Prostate gland (tissue), 2 donors: ENCODE data around the gene FCGR3A.
"Not testable (repeated sequence)": the region's sequence is repeated elsewhere in the genome, so short reads cannot be mapped to it uniquely, and the experiment has no call there.

Experiments used
- POLR2A ChIP-seq: fragments of 450-650 bp; IDR thresholded peaks from one replicate; pipeline ENCODE4 v1.6.1; 2016; ENCODE audit warnings: antibody characterized with exemption, mild to moderate bottlenecking
- TF ChIP-seq, protein P1 (sequence below), 4 experiments: fragments of 200-600 bp in 2 of 4; fragments of 450-650 bp in 2 of 4; sonication (generic) in 2 of 4; IDR thresholded peaks; 1 replicate in 3 of 4; 2 replicates in 1 of 4; pipeline ENCODE4 v1.5.1; 2016 to 2019; ENCODE audit warnings: antibody characterized with exemption in 4 of 4, mild to moderate bottlenecking in 2 of 4, moderate library complexity in 2 of 4

GRCh38 chr1:161580879-161581537, 31.4 kb upstream of the FCGR3A start:
- TF ChIP-seq, protein P1, sequence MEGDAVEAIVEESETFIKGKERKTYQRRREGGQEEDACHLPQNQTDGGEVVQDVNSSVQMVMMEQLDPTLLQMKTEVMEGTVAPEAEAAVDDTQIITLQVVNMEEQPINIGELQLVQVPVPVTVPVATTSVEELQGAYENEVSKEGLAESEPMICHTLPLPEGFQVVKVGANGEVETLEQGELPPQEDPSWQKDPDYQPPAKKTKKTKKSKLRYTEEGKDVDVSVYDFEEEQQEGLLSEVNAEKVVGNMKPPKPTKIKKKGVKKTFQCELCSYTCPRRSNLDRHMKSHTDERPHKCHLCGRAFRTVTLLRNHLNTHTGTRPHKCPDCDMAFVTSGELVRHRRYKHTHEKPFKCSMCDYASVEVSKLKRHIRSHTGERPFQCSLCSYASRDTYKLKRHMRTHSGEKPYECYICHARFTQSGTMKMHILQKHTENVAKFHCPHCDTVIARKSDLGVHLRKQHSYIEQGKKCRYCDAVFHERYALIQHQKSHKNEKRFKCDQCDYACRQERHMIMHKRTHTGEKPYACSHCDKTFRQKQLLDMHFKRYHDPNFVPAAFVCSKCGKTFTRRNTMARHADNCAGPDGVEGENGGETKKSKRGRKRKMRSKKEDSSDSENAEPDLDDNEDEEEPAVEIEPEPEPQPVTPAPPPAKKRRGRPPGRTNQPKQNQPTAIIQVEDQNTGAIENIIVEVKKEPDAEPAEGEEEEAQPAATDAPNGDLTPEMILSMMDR (IDR thresholded peaks at IDR 0.05) = not testable (repeated sequence)
- TF ChIP-seq POLR2A = not testable (repeated sequence)
